ENCODE data around the gene PYGM.

Gene PYGM

DNA sequence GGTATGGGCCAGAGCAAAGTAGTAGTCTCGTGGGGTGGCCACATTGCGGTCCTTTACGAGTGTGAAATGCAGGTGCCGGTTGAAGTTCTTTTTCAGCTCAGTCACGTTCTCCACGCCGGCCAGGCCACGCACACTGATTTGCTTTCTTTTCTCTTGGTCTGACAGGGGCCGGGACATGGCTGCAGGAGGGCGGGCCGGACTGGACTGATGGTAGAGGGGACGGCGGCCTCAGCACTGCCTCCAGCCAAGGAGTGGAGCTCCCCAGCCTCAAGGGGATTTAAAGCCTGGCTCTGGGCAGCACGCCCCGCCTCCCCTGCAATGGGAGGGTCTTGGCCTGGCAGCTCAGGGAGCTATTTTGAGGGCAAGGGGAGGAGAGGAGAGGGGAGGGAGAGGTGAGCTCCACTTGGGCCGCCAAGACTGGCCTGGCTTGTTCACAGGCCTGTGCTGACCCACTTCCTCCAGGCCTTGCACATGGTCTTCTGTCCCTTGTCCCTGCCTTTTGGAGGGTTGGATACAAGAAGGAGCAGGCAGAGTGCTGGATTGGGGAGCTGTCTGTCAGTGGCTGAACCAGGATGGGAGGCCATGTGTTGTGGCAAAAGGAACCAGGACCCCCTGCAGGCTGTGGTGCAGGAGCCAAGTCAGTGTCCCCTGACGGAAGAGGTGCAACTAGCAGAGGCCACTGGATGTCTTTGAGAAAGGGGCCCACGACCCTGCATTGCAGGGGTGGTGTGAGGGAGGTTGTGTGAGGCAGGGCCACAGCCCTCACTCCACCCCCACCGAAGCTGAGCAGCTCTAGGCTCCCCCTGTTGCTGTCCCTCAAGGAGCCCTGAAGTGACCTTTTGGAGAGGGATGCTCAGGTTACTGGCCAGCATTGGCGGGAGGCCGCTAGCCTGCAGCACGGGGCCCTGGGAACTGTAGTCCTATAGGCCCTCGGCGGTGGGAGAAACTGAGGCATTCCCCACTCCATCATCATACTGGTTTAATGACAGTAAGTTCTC lies at the start of gene PYGM:
TSS of gene PYGM (minus strand) at position 253 of the 998 bp plus-strand sequence. CDS start at position 177, 76 bp downstream.
- peak; percentile 85 for DNase-seq (ENCODE audit: low spot score)

DNA sequence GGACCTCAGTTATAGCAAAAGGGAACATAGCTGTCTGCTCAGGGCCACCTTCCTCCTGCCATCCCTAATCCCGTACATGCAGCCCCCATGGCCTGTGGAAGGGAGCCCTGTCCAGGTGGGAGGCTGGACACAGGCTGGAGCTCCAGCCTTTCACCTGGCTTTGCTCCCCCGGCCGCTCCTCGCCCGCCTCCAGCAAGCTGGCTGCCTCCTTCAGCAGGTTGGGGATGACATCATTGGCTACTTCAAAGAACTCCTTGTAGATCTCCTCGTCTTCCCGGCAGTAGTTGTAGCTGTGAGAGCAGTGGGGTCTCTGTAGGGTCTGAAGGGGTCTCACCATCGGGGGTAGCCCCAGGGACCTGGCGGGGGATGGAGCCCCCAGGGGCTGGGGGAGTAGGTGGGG lies 45.7 kb upstream of the PYGM start:
- DNase-seq (ENCODE audit: low spot score), result no peak

DNA sequence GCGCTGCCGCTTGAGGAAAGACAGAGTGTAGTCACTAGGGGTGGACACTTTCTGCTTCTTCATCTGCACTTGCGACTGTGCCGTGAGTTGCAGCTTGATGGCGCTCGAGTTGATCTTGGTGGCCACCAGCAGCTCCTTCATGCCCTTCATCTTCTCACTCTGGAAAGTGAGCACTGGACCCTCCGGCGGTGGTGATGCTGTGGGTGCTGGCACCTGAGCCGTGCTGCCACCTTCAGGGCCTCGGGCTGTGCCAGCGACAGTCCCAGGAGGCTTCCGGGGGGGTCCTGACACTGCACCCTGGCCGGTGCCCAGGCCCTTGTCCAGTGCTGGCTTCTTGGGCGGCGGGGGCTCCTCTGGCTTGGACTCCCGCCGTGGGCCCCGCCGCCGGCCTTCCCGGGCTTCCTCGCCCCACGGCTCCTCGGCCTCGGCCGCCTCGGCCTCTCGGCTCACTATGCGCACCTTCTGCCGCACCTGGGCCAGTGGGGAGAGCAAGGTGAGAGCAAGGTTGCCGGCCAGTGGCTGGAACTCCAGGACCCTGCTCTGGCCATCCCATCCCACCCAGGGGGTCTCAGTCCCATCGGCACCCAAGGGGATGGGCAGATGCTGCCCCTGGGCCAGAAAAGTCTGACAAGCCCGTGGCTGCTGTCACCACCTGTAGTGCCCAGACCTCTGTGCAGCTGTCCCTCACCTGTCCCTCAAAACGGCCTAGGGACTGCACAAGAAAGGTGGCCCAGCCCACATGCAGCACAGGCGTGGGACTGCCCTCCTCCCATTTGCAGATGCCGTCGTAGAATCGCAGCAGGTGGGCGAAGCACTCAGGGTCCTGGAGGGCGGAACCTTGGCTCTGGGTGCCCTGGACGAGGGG lies 44.8 kb upstream of the PYGM start:
- no peak for DNase-seq (ENCODE audit: low spot score)

DNA sequence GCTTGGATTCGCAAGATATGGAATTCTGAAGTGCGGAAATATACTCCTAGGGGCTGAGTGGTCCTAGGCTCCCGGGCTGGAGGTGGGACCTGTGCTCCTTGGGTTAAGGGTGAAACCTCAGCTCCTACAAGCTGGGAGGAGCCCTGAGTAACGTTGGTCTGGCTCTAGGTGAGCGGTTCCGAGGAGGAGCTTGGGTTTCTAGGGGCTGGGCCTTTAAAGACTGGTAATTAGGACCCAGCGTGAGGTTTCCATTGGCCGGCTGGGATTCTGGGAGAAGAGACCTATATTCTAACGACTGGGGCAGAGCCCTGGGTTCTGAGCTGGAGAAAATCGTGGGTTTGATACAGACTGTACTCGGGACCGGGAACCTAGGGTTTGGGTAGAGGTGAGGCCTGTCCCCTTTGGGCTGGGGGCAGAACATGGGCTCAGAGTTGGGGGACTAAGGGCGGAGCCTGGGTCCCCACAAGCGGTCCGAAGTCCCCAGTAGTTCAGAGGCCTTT lies 44.1 kb upstream of the PYGM start:
- no peak for DNase-seq (ENCODE audit: low spot score)

DNA sequence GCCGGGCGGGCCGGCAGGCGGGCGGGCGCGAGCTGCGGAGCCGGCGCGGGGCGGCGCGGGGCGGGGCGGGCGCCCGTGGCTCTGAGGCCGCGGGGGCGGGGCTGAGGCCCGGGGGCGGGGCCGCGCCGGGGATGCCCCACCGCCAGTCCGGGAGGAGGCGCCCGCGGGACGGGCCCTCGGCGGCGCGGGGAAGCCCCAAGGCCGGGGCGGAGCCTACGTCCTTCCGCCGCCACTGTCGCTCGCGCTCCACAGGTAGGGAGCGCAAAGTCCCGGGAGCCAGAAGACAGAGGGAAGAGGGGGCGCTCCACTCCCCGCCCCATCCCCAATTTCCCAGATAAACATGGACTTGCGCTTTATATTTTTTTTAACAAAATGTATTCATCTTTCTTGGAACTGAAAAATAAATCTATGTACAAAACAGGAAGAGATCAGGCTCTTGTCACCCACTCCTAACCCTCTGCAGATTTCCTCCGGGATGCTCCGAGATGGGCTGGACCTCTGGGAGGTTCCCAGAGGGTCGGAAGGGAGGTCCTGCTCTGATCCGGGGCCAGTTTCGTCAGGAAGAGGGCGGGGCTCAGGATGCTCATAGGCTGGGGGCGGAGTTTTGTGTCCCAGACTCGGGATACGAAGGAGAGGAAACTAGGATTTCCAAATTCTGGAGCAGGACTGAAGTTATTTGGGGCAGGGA lies 43.5 kb upstream of the PYGM start, which contains the start of gene MAP4K2:
TSS of gene MAP4K2 (minus strand) at position 57 of the 688 bp plus-strand sequence. CDS start 65 bp downstream, outside the sequence.
- peak; percentile 87 for DNase-seq (ENCODE audit: low spot score)

DNA sequence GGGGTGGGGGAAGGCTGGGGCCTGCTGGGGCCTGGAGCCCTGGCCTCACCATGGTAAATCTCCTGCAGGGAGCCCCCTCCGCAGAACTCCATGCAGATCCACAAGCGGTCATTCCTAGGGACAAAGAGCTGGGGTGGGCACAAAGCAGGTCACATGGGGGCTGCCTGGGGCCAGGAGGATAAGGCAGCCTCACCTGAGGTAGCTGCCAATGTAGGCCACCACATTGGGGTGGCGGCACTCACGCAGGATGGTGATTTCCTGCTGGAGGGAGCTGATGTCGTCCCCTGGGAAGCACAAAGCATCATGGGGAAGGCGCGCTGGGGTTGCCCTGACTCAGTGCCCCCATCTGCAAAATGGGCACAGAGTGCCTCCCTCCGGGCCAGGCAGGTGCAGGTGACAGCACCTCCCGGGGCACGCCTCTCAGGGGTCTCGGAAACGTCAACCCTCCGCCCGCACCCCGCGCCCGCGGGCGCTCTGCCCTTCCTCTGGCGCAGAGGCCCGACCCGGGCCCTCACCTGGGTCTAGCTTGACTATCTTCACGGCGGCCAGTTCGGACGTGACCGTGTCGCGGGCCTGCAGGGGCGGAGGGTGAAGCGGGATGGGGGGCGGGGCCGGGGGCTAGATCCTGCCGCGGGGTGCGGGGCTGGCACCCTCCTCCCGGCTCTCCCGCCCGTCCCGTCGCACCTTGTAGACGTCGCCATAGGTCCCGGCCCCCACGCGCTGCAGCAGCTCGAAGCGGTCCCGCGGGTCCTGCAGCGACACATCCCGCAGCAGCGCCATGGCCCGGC lies 42.8 kb upstream of the PYGM start:
- no peak for DNase-seq (ENCODE audit: low spot score)

DNA sequence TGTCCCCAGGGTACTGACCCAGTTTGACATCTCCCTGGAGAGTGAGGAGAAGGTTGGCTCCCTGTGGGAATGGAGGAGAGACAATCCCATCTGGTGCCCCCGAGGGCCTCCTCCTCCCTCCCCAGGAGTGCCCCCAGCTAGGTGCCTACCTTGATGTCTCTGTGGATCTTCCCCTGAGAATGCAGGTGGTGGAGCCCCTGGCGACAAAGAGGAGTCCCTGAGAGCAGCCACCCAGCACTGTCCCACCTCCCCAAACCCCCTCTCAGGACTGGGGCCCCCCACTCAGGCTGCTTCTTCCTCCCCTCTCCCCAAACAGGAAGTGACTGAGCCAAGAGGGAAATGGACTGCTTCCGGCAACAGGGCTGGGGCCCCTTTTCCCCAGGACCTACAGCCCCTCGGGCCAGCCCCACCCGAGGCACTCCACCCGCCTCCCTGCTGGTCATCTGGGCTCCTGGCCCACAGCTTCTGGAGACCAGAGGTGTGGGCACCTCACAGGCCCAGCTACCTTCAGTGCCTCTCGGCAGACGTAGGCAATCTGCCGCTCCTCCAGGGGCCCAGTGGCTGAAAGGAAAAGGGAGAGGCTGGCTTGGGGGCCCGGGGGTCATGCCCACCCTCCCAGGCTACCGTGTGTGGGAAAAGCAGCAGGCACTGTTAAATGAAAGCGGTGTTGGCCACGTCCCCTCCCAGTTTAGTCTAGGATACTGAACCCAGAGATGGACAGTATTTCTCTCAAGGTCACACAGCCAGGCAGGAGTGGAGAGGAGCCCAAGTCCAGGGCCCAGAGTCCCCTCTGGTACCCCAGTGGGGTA lies 42.0 kb upstream of the PYGM start:
- DNase-seq (ENCODE audit: low spot score), result no peak

DNA sequence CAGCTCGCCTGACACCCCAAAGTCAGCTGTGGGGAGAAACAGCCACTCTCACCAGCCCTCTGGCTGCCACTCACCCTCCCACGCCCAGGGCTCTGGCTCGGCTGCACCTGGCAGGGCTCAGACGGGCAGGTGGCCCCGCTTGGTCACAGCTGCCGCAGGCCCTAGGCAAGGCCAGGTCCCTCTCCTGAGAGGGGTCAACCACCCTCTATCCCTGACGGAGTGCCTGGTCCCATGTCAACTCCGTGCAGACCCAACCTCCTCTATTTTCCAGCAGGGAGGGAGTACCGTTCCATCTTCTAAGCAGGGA lies 41.3 kb upstream of the PYGM start:
- no peak for DNase-seq (ENCODE audit: low spot score)

DNA sequence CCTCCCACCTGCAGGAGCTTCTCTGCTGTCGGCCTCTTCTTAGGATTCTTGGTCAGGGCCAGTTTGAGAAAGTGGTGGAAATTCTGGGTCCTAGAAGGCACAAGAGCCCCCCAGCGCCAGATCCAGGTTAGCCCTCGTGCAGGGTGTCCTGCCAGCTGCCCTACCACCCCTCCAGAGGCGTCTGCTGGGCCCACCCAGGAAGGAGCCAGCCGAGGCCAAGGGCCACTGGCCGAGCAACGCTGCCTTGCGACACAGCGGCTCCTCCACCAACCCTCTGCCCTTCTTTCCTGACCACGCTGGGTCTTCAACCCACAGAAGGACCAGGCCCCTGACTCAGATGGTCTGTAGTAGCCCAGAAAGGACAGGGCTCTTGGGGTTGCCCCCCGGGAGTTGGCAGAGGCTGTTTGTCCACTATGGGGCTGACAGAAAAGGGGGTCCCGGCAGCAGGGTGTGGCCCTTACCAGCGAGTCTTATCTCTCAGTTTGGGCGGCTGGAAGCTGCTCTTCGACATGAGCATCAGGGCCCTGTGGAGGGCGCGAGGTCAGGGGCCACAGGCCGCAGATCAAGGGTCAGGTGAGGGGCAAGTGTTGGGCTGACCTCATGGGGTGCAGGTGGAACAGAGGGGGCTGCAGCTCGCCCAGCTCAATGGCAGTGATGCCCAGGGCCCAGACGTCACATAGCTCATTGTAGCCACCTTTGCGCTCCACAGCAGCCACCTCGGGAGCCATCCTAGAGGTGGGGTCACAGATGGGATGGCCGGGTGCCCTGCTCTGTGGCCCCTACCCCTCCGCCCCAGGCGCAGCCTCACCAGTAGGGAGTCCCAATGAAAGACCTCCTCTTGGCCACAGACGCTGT lies 40.8 kb upstream of the PYGM start:
- DNase-seq (ENCODE audit: low spot score), result no peak

DNA sequence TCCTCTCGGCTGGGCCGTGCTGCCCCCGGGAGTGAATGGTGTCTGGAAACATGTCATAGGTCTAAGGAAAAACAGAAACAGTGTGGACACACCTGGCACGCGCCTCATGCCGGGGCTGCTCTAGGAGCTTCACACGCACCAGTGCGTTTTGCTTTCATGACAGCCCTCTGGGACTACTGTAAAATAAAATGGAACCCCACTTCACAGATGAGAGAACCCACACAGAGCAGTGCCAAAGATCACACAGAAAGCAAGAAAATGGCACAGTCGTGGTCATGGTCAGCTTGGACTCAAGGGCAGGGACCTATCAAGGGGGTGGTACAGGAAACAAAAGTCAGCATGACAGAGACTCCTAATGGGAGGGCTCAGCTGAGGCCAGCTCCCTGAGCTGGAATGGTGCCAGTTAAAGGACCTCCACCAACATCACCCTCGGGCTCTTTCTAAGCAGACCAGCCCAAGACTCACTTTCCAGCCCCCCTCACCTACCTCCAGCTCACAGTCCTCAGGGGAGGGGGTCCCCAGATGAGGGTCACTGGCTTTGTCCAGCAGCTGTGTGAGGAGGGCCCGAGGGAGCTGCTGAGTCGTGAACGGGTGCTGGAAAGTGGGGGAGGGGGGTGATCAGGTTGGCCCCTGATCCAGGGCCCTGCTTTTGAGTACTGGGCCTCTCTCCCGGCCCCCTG lies 40.0 kb upstream of the PYGM start:
- no peak for DNase-seq (ENCODE audit: low spot score)

DNA sequence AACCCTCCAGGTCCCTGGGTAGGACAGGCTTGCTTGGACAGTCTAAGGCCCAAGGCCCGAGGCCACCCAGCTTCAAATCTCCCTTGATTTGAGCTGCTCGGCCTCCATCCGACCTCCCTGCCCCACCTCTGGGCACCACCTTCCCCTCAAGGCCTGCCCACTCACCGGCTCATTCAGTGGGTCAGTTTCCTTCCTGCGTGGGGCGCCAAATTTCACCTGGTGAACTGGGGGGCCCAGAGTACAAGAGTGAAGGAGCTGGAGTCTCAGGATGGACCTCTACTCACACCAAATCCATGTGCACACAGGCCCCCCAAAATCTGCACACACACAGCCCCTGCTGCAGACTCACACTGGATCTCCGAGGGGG lies 39.5 kb upstream of the PYGM start:
- no peak for DNase-seq (ENCODE audit: low spot score)

DNA sequence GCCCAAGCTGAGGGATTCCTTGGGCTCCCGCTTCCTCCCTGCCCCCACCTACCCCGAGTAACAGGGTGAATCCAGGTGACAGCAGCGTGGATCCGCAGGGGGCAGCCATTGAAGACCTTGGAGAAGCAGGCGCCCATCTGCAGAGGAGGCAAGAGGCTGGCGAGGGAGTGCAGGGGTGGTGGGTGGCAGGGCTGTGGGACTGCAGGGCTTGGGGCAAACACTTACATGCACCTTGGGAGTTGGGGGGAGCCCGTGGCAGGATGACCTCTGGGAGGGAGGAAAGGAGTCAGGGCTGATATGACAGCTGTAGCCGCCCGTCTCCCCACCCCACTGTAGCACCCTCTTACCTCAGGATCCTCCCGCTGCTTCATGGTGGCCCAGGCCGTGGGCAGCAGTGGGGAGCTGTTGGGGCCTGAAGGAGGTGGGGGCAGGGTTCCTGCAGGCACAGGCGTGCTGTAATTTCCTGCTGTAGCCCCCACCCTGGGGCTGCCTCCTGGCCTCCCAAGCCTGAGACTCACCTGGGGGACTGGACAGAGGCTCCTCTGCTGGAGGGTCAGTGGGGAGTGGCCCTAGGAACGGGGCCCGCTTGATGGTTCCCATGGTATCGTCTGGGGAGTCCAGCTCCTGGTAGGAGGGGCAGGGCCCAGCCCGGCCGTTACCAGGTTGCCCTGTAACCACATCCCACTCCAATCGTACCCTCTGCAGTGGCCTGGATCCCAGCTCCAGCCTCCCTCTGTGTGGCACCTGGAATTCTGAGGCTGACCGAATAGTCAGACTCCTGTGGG lies 37.2 kb upstream of the PYGM start:
- no peak for DNase-seq (ENCODE audit: low spot score)

DNA sequence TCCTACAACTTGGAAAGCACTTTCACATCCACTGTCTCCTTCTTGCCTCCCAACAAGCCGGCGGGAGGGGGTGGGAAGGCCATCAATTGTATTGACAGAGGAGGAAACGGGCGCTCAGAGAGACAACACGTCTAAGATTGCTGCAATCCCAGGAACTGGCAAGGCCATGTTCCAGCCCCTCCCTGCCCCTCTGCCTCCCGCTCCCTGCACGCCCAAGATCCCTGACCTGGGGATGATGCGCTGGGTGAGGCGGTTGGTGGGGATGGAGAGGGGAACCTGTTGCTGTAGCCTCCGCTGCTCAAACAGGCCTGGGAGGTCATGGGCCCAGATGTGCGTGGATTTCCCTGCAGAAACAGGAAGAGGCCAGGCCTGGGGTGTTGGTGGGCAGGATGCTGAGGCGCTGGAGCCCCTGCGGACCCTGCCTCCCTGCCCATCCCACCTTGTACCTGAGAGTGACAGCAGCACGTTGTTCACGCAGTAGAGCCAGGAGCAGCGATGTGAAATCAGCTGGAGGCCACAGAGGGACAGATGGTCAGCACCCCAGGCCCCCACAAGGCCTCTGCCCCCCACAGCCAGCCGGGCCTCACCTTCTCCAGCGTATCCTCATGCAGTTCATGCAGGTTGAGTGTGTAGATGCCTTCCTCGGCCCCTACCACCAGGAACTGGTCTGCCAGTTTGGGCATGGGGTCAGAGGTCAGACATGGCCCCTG lies 36.4 kb upstream of the PYGM start:
- no peak for DNase-seq (ENCODE audit: low spot score)

DNA sequence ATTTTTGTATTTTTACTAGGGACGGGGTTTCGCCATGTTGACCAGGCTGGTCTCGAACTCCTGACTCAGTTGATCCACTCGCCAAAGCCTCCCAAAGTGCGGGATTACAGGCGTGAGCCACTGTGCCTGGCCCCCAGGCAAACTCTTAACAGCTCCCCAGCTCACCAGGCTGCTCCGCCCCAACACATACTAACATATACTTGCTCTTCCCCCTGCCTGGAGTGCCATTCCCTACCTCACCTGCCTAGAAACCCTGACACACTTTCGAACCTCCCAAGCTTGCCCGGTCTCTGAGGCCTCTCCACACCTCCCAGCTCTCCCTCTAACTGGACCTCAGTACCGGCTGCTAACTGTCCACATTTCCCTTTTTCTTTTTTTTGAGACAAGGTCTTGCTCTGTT lies 34.8 kb upstream of the PYGM start:
- no peak for DNase-seq (ENCODE audit: low spot score)

DNA sequence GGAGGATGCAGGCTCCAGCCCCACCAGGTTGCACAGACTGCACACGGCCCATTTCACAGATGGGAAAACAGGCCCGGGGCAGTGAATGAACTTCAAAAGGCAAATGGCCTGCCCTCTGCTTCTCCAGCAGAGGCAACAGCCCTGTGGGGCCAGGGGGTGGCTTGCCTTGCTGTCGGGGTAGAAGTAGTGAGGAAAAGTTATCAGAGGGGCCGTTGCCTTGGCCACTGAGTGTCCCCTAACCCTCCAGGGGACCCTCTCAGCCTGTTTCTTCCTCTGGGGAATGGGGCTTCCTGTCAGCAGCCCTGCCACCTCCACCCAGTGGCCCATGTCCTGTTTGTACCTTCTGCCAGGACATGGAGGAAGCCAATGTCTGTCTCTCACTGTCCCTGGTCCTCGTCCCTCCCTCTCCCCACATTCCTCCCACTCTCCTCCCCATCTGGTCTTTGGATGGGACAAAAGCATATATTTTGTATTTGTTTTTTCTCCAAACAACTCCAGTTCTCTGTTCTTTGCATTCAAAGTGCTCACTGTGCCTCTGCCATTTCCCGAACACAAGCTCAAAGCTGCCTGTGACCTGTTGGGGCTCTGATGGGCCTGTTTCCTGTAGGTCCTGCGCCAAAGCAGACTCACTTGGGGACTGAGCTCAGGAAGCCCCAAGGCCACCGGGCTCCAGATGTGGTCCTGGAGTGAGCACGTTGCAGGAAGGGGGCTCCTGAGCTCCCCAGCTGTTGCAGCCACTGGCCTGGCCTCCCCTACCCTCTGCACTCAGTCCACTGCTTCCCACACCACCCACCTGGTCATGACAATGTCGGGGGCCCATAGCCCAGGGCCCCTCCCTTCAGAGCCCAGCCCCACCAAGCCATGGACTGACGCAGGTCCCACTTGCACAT lies 33.7 kb upstream of the PYGM start:
- no peak for DNase-seq (ENCODE audit: low spot score)

DNA sequence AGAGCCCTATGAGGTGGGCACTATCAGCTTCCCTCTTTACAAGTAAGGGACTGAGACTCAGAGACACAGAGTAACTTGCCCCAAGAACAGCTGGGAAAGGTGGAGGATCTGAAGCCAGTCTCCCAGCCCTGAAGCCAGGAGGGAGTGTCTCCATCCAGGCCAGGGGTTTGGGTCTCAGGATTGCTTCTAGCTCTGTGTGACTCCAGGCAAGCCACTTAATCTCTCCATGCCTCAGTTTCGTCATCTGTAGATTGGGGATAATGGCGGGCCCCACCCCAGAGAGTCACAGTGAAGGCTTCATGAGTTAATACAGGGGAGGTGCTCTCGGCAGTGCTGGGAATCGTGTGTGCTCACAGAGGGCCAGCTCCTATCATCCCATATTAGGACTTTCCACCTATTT lies 32.7 kb upstream of the PYGM start:
- no peak for DNase-seq (ENCODE audit: low spot score)

All from Ammon's horn (tissue), 1 donor.